Measurements from ENCODE around the gene TXNDC16.
A peak's percentile ranks its signal among the peaks of the same experiment; 100 is the strongest.
"Not testable (repeated sequence)": the region's sequence is repeated elsewhere in the genome, so short reads cannot be mapped to it uniquely, and the experiment has no call there.

TXNDC16 gene

GRCh38 chr14:52538623-52539022 lies 13.7 kb downstream of the TXNDC16 start:
- DNase-seq = no peak

- DNase-seq = no peak
Observed at GRCh38 chr14:52536269-52536668, 16.0 kb downstream of the TXNDC16 start.

GRCh38 chr14:52531481-52531880 lies 20.8 kb downstream of the TXNDC16 start:
- no peak for DNase-seq

- no peak for DNase-seq
Observed at GRCh38 chr14:52527052-52527451, 25.3 kb downstream of the TXNDC16 start.

GRCh38 chr14:52522581-52523345 lies 29.5 kb downstream of the TXNDC16 start:
- DNase-seq = no peak

GRCh38 chr14:52522033-52522432 lies 30.3 kb downstream of the TXNDC16 start:
- no peak for DNase-seq

GRCh38 chr14:52514046-52514811 lies 38.1 kb downstream of the TXNDC16 start:
- DNase-seq = no peak

GRCh38 chr14:52513249-52513648 lies 39.1 kb downstream of the TXNDC16 start:
- no peak for DNase-seq

GRCh38 chr14:52494444-52494843 lies 57.9 kb downstream of the TXNDC16 start:
- DNase-seq = no peak

- no peak for DNase-seq
Observed at GRCh38 chr14:52485350-52485960, 66.8 kb downstream of the TXNDC16 start.

GRCh38 chr14:52481864-52482263 lies 70.4 kb downstream of the TXNDC16 start:
- no peak for DNase-seq

GRCh38 chr14:52473557-52473956 lies 78.7 kb downstream of the TXNDC16 start:
- DNase-seq = peak; percentile 57

- no peak for DNase-seq
Observed at GRCh38 chr14:52472728-52473127, 79.6 kb downstream of the TXNDC16 start.

GRCh38 chr14:52472251-52472650 lies 80.1 kb downstream of the TXNDC16 start:
- DNase-seq = not testable (repeated sequence)

- no peak for DNase-seq
Observed at GRCh38 chr14:52467515-52468266, 84.6 kb downstream of the TXNDC16 start.

- no peak for DNase-seq
Observed at GRCh38 chr14:52464175-52464574, 88.1 kb downstream of the TXNDC16 start.

- DNase-seq = no peak
Observed at GRCh38 chr14:52463375-52463774, 88.9 kb downstream of the TXNDC16 start.

- no peak for DNase-seq
Observed at GRCh38 chr14:52461721-52462120, 90.6 kb downstream of the TXNDC16 start.

- peak; percentile 20 for DNase-seq
Observed at GRCh38 chr14:52458721-52459085, 93.6 kb downstream of the TXNDC16 start.

GRCh38 chr14:52457411-52457810 lies 94.9 kb downstream of the TXNDC16 start:
- no peak for DNase-seq

- DNase-seq = peak; percentile 50
Observed at GRCh38 chr14:52455291-52456088, 96.8 kb downstream of the TXNDC16 start.

GRCh38 chr14:52447236-52447635 lies 105.1 kb downstream of the TXNDC16 start:
- no peak for DNase-seq
